HepG2 (cell line): ENCODE results near the gene TMEM107. TPM values are rescaled to one million over a fixed set of nuclear protein-coding genes. Genes with fewer than 3 reads are reported as not detected.
A peak's percentile ranks its signal among the peaks of the same experiment; 100 is the strongest.

Experiments
- ASH2L ChIP-seq: fragments of 300-600, 200-600 bp; sonication (generic); IDR thresholded peaks from 2 replicates; pipeline ENCODE4 v1.7.0; 2017; ENCODE audit warnings: low read depth, mild to moderate bottlenecking, moderate library complexity, mixed read lengths, low read length; ENCODE audit not compliant: insufficient read length
- DNMT1 ChIP-seq: sonication (generic); formaldehyde crosslinking; IDR thresholded peaks from 2 replicates; pipeline ENCODE4 v1.5.1; 2020; ENCODE audit warnings: mild to moderate bottlenecking, missing genetic modification reagents
- FOXC1 ChIP-seq: sonication (generic); formaldehyde crosslinking; IDR thresholded peaks from 2 replicates; pipeline ENCODE4 v1.8.0; 2022; ENCODE audit warnings: mild to moderate bottlenecking, missing genetic modification reagents, borderline replicate concordance
- KDM2A ChIP-seq: sonication (generic); formaldehyde crosslinking; IDR thresholded peaks from 2 replicates; pipeline ENCODE4 v1.4.0; 2020; ENCODE audit warnings: low read depth, missing genetic modification reagents, borderline replicate concordance
- KDM3A ChIP-seq: IDR thresholded peaks from 2 replicates; pipeline ENCODE4 v1.6.1; 2018; ENCODE audit warnings: low read depth, missing compliant biosample characterization
- KMT2A ChIP-seq: sonication (generic); formaldehyde crosslinking; IDR thresholded peaks from 2 replicates; pipeline ENCODE4 v1.4.0; 2020; ENCODE audit warnings: missing genetic modification reagents
- NFE2L1 ChIP-seq: sonication (generic); formaldehyde crosslinking; IDR thresholded peaks from 2 replicates; pipeline ENCODE4 v1.4.0; 2020; ENCODE audit warnings: missing genetic modification reagents, mild to moderate bottlenecking, borderline replicate concordance
- PPARG ChIP-seq: conservative IDR thresholded peaks from 2 replicates; pipeline ENCODE4 v1.6.1; 2016; ENCODE audit warnings: missing biosample characterization, missing genetic modification reagents
- RAD51 ChIP-seq: fragments of 450-650 bp; IDR thresholded peaks from 2 replicates; pipeline ENCODE4 v1.6.1; 2016; ENCODE audit warnings: borderline replicate concordance
- RBFOX2 ChIP-seq: fragments of 200-400 bp; formaldehyde crosslinking; IDR thresholded peaks from 2 replicates; pipeline ENCODE4 v1.6.1; 2017; ENCODE audit warnings: low read depth, mild to moderate bottlenecking, low read length
- RORA ChIP-seq: sonication (generic); formaldehyde crosslinking; IDR thresholded peaks from 2 replicates; pipeline ENCODE4 v1.5.0; 2020; ENCODE audit warnings: mild to moderate bottlenecking, missing genetic modification reagents, moderate library complexity
- SALL1 ChIP-seq: sonication (generic); formaldehyde crosslinking; IDR thresholded peaks from 2 replicates; pipeline ENCODE4 v1.8.0; 2022; ENCODE audit warnings: mild to moderate bottlenecking, missing genetic modification reagents
- SP2 ChIP-seq: sonication (generic); formaldehyde crosslinking; IDR thresholded peaks from 2 replicates; pipeline ENCODE4 v1.5.1; 2020; ENCODE audit warnings: mild to moderate bottlenecking, missing genetic modification reagents
- ZFP36 ChIP-seq: fragments of 150-350 bp; IDR thresholded peaks from 2 replicates; pipeline ENCODE4 v1.6.1; 2018; ENCODE audit warnings: borderline replicate concordance, low read length, low read depth; ENCODE audit not compliant: partially characterized antibody
- ZKSCAN1 ChIP-seq: fragments of 150-350 bp; IDR thresholded peaks from 2 replicates; pipeline ENCODE4 v1.6.1; 2014; ENCODE audit warnings: low read length
- ZMYM2 ChIP-seq: sonication (generic); formaldehyde crosslinking; IDR thresholded peaks from 2 replicates; pipeline ENCODE4 v1.8.0; 2022; ENCODE audit warnings: mild to moderate bottlenecking, missing genetic modification reagents
- ZNF136 ChIP-seq: sonication (generic); formaldehyde crosslinking; IDR thresholded peaks from 2 replicates; pipeline ENCODE4 v1.8.1; 2022; ENCODE audit warnings: low read depth, mild to moderate bottlenecking, moderate library complexity, missing genetic modification reagents
- ZNF180 ChIP-seq: sonication (generic); formaldehyde crosslinking; IDR thresholded peaks from 2 replicates; pipeline ENCODE4 v1.4.0; 2020; ENCODE audit warnings: low read depth, missing genetic modification reagents, borderline replicate concordance
- ZNF570 ChIP-seq: sonication (generic); formaldehyde crosslinking; IDR thresholded peaks from 2 replicates; pipeline ENCODE4 v1.4.0; 2020; ENCODE audit warnings: mild to moderate bottlenecking, missing genetic modification reagents, borderline replicate concordance
- ZNF607 ChIP-seq: sonication (generic); formaldehyde crosslinking; IDR thresholded peaks from 2 replicates; pipeline ENCODE4 v1.5.1; 2020; ENCODE audit warnings: missing genetic modification reagents, mild to moderate bottlenecking, borderline replicate concordance
- polyA plus RNA-seq, 8 experiments: library from polyadenylated mRNA; depleted of rRNA in 3 of 8; stranded (reverse) in 7 of 8; unstranded in 1 of 8; fragments of >200 nt; fragmentation: Illumina TruSeq in 4 of 8; extraction: Trizol in 4 of 8; gene quantifications; 2 replicates each; pipeline versions ENCODE4 v1.2.1 to v1.2.3, GENCODE V29; 2011 to 2016; ENCODE audit warnings: low read depth in 4 of 8, missing spikeins in 1 of 8, mixed read lengths in 1 of 8; ENCODE audit not compliant: insufficient read depth in 1 of 8
- total RNA-seq, 5 experiments: library from RNA; depleted of rRNA; stranded (reverse); fragments of >200 nt; fragmentation: Illumina TruSeq; extraction: Trizol; gene quantifications; 2 replicates each; pipeline ENCODE4 v1.2.3, GENCODE V29; 2016; ENCODE audit warnings: low read depth in 1 of 5
- TF ChIP-seq, protein P1 (sequence below): sonication (generic); formaldehyde crosslinking; IDR thresholded peaks from 2 replicates; pipeline ENCODE4 v1.4.0; 2020; ENCODE audit warnings: missing genetic modification reagents
- TF ChIP-seq, protein P2 (sequence below): sonication (generic); formaldehyde crosslinking; IDR thresholded peaks from 2 replicates; pipeline ENCODE4 v1.4.0; 2020; ENCODE audit warnings: missing genetic modification reagents
- TF ChIP-seq, protein P3 (sequence below): sonication (generic); formaldehyde crosslinking; conservative IDR thresholded peaks from 2 replicates; pipeline ENCODE4 v1.8.1; 2023; ENCODE audit warnings: missing genetic modification reagents

Gene TMEM107
- total and polyA plus RNA-seq, 2 of the 13 experiments (the other 11 are each of a cell fraction or from before 2014, with no cell fraction given), result 7.2 to 15.3 TPM

DNA sequence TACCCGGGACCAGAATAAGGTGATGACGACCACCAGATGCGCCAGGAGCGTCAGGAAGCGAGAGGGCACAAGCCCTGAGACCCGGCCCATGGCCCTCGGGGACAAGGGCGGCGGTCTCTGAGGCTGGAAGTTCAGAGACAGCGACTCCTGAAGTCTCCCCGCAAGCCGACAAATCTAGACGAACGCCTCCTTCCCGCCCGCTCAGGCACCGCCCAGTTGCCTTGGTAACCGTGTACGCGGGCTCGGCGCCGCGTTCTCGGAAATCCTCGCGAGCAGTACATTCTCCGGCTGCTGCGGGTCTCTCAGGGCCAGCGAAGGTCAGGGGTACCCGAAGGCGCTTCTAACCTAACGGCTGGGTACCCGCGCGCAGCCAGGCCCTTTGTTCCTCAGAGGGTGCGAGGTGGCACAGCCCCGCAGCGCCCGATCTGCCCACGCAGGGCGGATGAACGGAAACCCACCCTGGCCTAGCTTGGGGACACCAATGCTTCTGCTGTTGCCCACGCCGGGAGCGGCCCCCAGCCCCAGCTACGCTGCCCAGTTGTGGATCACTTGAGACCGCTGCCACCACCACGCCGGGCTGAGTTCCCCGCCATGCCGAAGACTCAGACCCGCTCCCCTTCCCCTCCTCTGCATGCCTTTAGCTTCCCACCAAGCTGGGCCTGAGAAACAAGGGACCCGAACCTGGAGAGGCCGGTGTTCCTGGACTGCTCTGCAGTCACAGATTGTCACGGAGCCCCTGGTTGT, at the start of gene TMEM107 (continued):
- TF ChIP-seq PPARG (CRISPR knock-in tag) (no peak), ZNF570 (CRISPR knock-in tag) (no peak), ZNF607 (CRISPR knock-in tag) (peak; percentile 85), KDM3A (CRISPR knock-in tag) (no peak), RAD51 (no peak), SP2 (no peak), FOXC1 (CRISPR knock-in tag) (no peak), ASH2L (peak; percentile 64), SALL1 (CRISPR knock-in tag) (peak; percentile 6; the same call in 1 of the 2 replicates), NFE2L1 (no peak), ZNF136 (CRISPR knock-in tag) (no peak), ZNF180 (CRISPR knock-in tag) (no peak), KMT2A (no peak), DNMT1 (CRISPR knock-in tag) (no peak), ZKSCAN1 (no peak), KDM2A (CRISPR knock-in tag) (peak; percentile 61), RORA (no peak), RBFOX2 (peak; percentile 78), ZFP36 (no peak), ZMYM2 (peak; percentile 57; the same call in 1 of the 2 replicates)
- TF ChIP-seq, protein P1, sequence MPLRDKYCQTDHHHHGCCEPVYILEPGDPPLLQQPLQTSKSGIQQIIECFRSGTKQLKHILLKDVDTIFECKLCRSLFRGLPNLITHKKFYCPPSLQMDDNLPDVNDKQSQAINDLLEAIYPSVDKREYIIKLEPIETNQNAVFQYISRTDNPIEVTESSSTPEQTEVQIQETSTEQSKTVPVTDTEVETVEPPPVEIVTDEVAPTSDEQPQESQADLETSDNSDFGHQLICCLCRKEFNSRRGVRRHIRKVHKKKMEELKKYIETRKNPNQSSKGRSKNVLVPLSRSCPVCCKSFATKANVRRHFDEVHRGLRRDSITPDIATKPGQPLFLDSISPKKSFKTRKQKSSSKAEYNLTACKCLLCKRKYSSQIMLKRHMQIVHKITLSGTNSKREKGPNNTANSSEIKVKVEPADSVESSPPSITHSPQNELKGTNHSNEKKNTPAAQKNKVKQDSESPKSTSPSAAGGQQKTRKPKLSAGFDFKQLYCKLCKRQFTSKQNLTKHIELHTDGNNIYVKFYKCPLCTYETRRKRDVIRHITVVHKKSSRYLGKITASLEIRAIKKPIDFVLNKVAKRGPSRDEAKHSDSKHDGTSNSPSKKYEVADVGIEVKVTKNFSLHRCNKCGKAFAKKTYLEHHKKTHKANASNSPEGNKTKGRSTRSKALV (CRISPR knock-in tag), result peak; percentile 55
- TF ChIP-seq, protein P2, sequence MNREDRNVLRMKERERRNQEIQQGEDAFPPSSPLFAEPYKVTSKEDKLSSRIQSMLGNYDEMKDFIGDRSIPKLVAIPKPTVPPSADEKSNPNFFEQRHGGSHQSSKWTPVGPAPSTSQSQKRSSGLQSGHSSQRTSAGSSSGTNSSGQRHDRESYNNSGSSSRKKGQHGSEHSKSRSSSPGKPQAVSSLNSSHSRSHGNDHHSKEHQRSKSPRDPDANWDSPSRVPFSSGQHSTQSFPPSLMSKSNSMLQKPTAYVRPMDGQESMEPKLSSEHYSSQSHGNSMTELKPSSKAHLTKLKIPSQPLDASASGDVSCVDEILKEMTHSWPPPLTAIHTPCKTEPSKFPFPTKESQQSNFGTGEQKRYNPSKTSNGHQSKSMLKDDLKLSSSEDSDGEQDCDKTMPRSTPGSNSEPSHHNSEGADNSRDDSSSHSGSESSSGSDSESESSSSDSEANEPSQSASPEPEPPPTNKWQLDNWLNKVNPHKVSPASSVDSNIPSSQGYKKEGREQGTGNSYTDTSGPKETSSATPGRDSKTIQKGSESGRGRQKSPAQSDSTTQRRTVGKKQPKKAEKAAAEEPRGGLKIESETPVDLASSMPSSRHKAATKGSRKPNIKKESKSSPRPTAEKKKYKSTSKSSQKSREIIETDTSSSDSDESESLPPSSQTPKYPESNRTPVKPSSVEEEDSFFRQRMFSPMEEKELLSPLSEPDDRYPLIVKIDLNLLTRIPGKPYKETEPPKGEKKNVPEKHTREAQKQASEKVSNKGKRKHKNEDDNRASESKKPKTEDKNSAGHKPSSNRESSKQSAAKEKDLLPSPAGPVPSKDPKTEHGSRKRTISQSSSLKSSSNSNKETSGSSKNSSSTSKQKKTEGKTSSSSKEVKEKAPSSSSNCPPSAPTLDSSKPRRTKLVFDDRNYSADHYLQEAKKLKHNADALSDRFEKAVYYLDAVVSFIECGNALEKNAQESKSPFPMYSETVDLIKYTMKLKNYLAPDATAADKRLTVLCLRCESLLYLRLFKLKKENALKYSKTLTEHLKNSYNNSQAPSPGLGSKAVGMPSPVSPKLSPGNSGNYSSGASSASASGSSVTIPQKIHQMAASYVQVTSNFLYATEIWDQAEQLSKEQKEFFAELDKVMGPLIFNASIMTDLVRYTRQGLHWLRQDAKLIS, result no peak
- TF ChIP-seq, protein P3, sequence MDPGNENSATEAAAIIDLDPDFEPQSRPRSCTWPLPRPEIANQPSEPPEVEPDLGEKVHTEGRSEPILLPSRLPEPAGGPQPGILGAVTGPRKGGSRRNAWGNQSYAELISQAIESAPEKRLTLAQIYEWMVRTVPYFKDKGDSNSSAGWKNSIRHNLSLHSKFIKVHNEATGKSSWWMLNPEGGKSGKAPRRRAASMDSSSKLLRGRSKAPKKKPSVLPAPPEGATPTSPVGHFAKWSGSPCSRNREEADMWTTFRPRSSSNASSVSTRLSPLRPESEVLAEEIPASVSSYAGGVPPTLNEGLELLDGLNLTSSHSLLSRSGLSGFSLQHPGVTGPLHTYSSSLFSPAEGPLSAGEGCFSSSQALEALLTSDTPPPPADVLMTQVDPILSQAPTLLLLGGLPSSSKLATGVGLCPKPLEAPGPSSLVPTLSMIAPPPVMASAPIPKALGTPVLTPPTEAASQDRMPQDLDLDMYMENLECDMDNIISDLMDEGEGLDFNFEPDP (CRISPR knock-in tag), result no peak
